IMR-90 (cell line): ENCODE results near the gene UGT8. TPM values are rescaled to one million over a fixed set of nuclear protein-coding genes. Genes with fewer than 3 reads are reported as not detected.

Source experiments
- ATAC-seq: fragments of 200-7000 bp; cut with Tn5 transposase; 2 replicates; pipeline ENCODE4 v1.9.1; 2020; ENCODE audit warnings: low read depth, mild to moderate bottlenecking, moderate library complexity
- BruUV-seq: library from RNA; stranded (reverse); fragments of 400-500 nt; replicated peaks from 2 replicates; lab custom pipeline; 2021; lab: Mats Ljungman, UMichigan
- CTCF ChIA-PET: fragments of 300-600 bp; formaldehyde crosslinking; extraction: SDS; loops from one replicate; lab custom pipeline; 2021; ENCODE audit warnings: antibody characterized with exemption; lab: Yijun Ruan, JAX
- POLR2A ChIA-PET: fragments of 300-600 bp; sonication (Branson Sonifier 250); formaldehyde crosslinking; loops from one replicate; lab custom pipeline; 2022; ENCODE audit warnings: antibody characterized with exemption; ENCODE audit not compliant: unreplicated experiment; lab: Charles Lee
- DNase-seq: peaks from one replicate; pipeline ENCODE4 v3.0.0; 2013
- H2AFZ ChIP-seq: replicated peaks from 2 replicates; pipeline ENCODE3; 2013; ENCODE audit warnings: low read length, mild to moderate bottlenecking; ENCODE audit not compliant: poor library complexity
- H2AK5ac ChIP-seq: 2 replicates; pipeline ENCODE4 v1.6.1; 2013; ENCODE audit warnings: low read depth, low read length, inconsistent platforms
- H2AK9ac ChIP-seq: replicated peaks from 2 replicates; pipeline ENCODE3; 2013; ENCODE audit warnings: mild to moderate bottlenecking, low read depth, low read length, moderate library complexity; ENCODE audit not compliant: poor library complexity
- H2BK120ac ChIP-seq: 2 replicates; pipeline ENCODE4 v1.6.1; 2013; ENCODE audit warnings: low read depth, low read length, inconsistent platforms
- H2BK15ac ChIP-seq: 3 replicates; pipeline ENCODE4 v1.6.1; 2013; ENCODE audit warnings: low read depth, low read length, inconsistent platforms
- H2BK20ac ChIP-seq: 2 replicates; pipeline ENCODE4 v1.6.1; 2013; ENCODE audit warnings: low read depth, mild to moderate bottlenecking, inconsistent platforms, low read length, moderate library complexity
- H2BK5ac ChIP-seq: 2 replicates; pipeline ENCODE4 v1.6.1; 2013; ENCODE audit warnings: mild to moderate bottlenecking, low read depth, low read length, inconsistent platforms; ENCODE audit not compliant: poor library complexity, severe bottlenecking
- H3K14ac ChIP-seq: replicated peaks from 2 replicates; pipeline ENCODE4 v1.6.1; 2013; ENCODE audit warnings: low read depth, low read length, inconsistent platforms
- H3K18ac ChIP-seq: 2 replicates; pipeline ENCODE4 v1.6.1; 2013; ENCODE audit warnings: low read depth, low read length, control low read depth
- H3K23ac ChIP-seq: 2 replicates; pipeline ENCODE4 v1.6.1; 2013; ENCODE audit warnings: low read depth, low read length, inconsistent platforms
- H3K27ac ChIP-seq: 2 replicates; pipeline ENCODE4 v1.5.1; 2013; ENCODE audit warnings: mild to moderate bottlenecking, control low read depth, low read length; ENCODE audit not compliant: insufficient read depth
- H3K27me3 ChIP-seq: 2 replicates; pipeline ENCODE4 v1.6.1; 2013; ENCODE audit warnings: low read length; ENCODE audit not compliant: control insufficient read depth, insufficient read depth
- H3K36me3 ChIP-seq: 2 replicates; pipeline ENCODE4 v1.6.1; 2013; ENCODE audit warnings: low read length, mixed read lengths; ENCODE audit not compliant: control insufficient read depth, insufficient read depth
- H3K4ac ChIP-seq: 2 replicates; pipeline ENCODE4 v1.6.1; 2013; ENCODE audit warnings: low read depth, low read length, inconsistent platforms
- H3K4me1 ChIP-seq: 2 replicates; pipeline ENCODE4 v1.6.1; 2013; ENCODE audit warnings: low read length, mixed read lengths; ENCODE audit not compliant: control insufficient read depth, insufficient read depth
- H3K4me2 ChIP-seq: 2 replicates; pipeline ENCODE4 v1.6.1; 2013; ENCODE audit warnings: low read depth, mild to moderate bottlenecking, control low read depth, low read length, moderate library complexity
- H3K4me3 ChIP-seq: 2 replicates; pipeline ENCODE4 v1.5.1; 2013; ENCODE audit warnings: low read depth, mild to moderate bottlenecking, control low read depth, low read length, moderate library complexity; ENCODE audit not compliant: insufficient read depth
- H3K56ac ChIP-seq: 2 replicates; pipeline ENCODE4 v1.6.1; 2013; ENCODE audit warnings: low read length, inconsistent platforms; ENCODE audit not compliant: insufficient read depth; ENCODE audit errors: extremely low read depth
- H3K79me1 ChIP-seq, 2 experiments: 2 replicates each; pipeline ENCODE4 v1.6.1; 2013; ENCODE audit warnings: low read length in 2 of 2, inconsistent platforms in 1 of 2, low read depth in 1 of 2
- H3K9ac ChIP-seq: 2 replicates; pipeline ENCODE4 v1.6.1; 2013; ENCODE audit warnings: low read depth, low read length, control low read depth
- H3K9me1 ChIP-seq: 2 replicates; pipeline ENCODE4 v1.6.1; 2013; ENCODE audit warnings: low read length, inconsistent platforms; ENCODE audit not compliant: insufficient read depth
- H3K9me3 ChIP-seq: 2 replicates; pipeline ENCODE4 v1.6.1; 2013; ENCODE audit warnings: low read length; ENCODE audit not compliant: control insufficient read depth, insufficient read depth
- H4K20me1 ChIP-seq: 2 replicates; pipeline ENCODE4 v1.6.1; 2013; ENCODE audit warnings: low read length, inconsistent platforms; ENCODE audit not compliant: insufficient read depth
- H4K5ac ChIP-seq: 2 replicates; pipeline ENCODE4 v1.6.1; 2013; ENCODE audit warnings: mild to moderate bottlenecking, low read depth, low read length, control low read depth
- H4K8ac ChIP-seq, 2 experiments: 2 replicates each; pipeline ENCODE4 v1.6.1; 2013; ENCODE audit warnings: low read depth in 2 of 2, low read length in 2 of 2, control low read depth in 1 of 2, inconsistent platforms in 1 of 2
- H4K91ac ChIP-seq: 2 replicates; pipeline ENCODE4 v1.6.1; 2013; ENCODE audit warnings: low read depth, low read length, inconsistent platforms; ENCODE audit not compliant: insufficient read depth
- CHD1 ChIP-seq: IDR thresholded peaks from 2 replicates; pipeline ENCODE4 v1.6.1; 2012; ENCODE audit warnings: low read depth, low read length, improper control_type of control experiment
- ELK1 ChIP-seq: fragments of 150-350 bp; IDR thresholded peaks from 2 replicates; pipeline ENCODE4 v1.6.1; 2016; ENCODE audit warnings: low read depth, mild to moderate bottlenecking, low read length, moderate library complexity, borderline replicate concordance
- MAZ ChIP-seq: IDR thresholded peaks from 2 replicates; pipeline ENCODE4 v1.6.1; 2012; ENCODE audit warnings: low read depth, mild to moderate bottlenecking, low read length, improper control_type of control experiment, moderate library complexity, borderline replicate concordance
- MXI1 ChIP-seq: IDR thresholded peaks from 2 replicates; pipeline ENCODE4 v1.6.1; 2012; ENCODE audit warnings: low read depth, mild to moderate bottlenecking, low read length, moderate library complexity, borderline replicate concordance
- NFE2L2 ChIP-seq: fragments of 150-350 bp; IDR thresholded peaks from 2 replicates; pipeline ENCODE4 v1.6.1; 2016; ENCODE audit warnings: low read depth, mild to moderate bottlenecking, low read length
- WGBS, 2 experiments: methylation state at CpG; one replicate each; pipeline versions ENCODE4 v1.1.5 to v1.1.7; 2013; ENCODE audit warnings: missing lambda C conversion rate in 2 of 2; ENCODE audit not compliant: insufficient read length in 1 of 2; ENCODE audit errors: extremely low coverage in 2 of 2; 5-methylcytosine and 5-hydroxymethylcytosine counted together
- dilution Hi-C: fragments of 300-500 bp; cut with HindIII; formaldehyde crosslinking; loops from one replicate; pipeline ENCODE4 v1.14.3; 2018; ENCODE audit warnings: low sequenced_read_pairs; ENCODE audit not compliant: unreplicated experiment
- in situ Hi-C: fragments of 300-500 bp; cut with MboI; formaldehyde crosslinking; loops from 3 replicates; pipeline ENCODE4 v1.14.3; 2019; ENCODE audit warnings: low sequenced_read_pairs, inconsistent platforms, mixed read lengths
- intact Hi-C: fragments of 100-400 bp; cut with micrococcal nuclease; formaldehyde crosslinking; loops from 2 replicates; pipeline ENCODE4 v1.10.0; 2022
- polyA plus RNA-seq, 3 experiments: library from polyadenylated mRNA; depleted of rRNA; stranded (reverse); fragments of >200 nt; gene quantifications; 2 replicates each; pipeline ENCODE4 v1.2.3, GENCODE V29; 2012; ENCODE audit warnings: low replicate concordance in 1 of 3
- total RNA-seq: library from RNA; depleted of rRNA; stranded (reverse); fragments of >200 nt; gene quantifications from 2 replicates; pipeline ENCODE4 v1.2.3, GENCODE V29; 2012

UGT8 gene
- total and polyA plus RNA-seq, 2 of the 4 experiments (the other 2 are of a cell fraction): not detected

- Histone ChIP-seq H3K9me1 (no peaks in the 10 kb centered on the region), H3K56ac (no peak overlapping the region), H2AFZ (no peak overlapping the region), H3K79me1 (no peaks in the 10 kb centered on the region), H4K8ac (no peak overlapping the region), H3K9ac (no peak overlapping the region), H3K27me3 (no peaks in the 10 kb centered on the region), H2BK15ac (no peak overlapping the region), H2AK9ac (no peak overlapping the region), H2AK5ac (no peak overlapping the region), H3K9me3 (no peaks in the 10 kb centered on the region), H3K27ac (no peak overlapping the region), H3K4ac (no peak overlapping the region), H4K91ac (no peak overlapping the region), H2BK5ac (no peak overlapping the region), H3K36me3 (no peaks in the 10 kb centered on the region), H3K14ac (no peak overlapping the region), H2BK120ac (no peak overlapping the region), H4K5ac (no peak overlapping the region), H3K4me3 (no peak overlapping the region), H4K20me1 (no peaks in the 10 kb centered on the region), H3K4me1 (no peaks in the 10 kb centered on the region), H3K23ac (no peak overlapping the region), H3K4me2 (no peak overlapping the region), H3K18ac (no peak overlapping the region), H2BK20ac (no peak overlapping the region)
- ChIA-PET POLR2A (no interaction called here), CTCF (no interaction called here)
- BruUV-seq: no TSS peak
- DNase-seq (no peak), ATAC-seq (no peak)
- dilution Hi-C loops: no loop called here
- intact Hi-C loops: no loop called here
- WGBS, 2 experiments: no CpG with 5 or more reads among the region's 2 CpGs
- in situ Hi-C loops: no loop called here
- TF ChIP-seq CHD1 (no peak), ELK1 (no peak), MXI1 (no peak), MAZ (no peak), NFE2L2 (no peak)
Measured at GRCh38 chr4:114577386-114577785, 21.2 kb upstream of the UGT8 start.
